Loucy (cell line): ENCODE results near the gene OPN1LW.

Experiments used
- EZH2phosphoT487 ChIP-seq: fragments of 200-600 bp; IDR thresholded peaks from 2 replicates; pipeline ENCODE4 v1.6.1; 2018; ENCODE audit warnings: antibody characterized with exemption, mild to moderate bottlenecking, moderate library complexity, borderline replicate concordance
- TF ChIP-seq, protein P1 (sequence below): fragments of 200-600 bp; sonication (generic); conservative IDR thresholded peaks from 2 replicates; pipeline ENCODE4 v1.5.1; 2014; ENCODE audit warnings: mild to moderate bottlenecking, antibody characterized with exemption, low read length

- TF ChIP-seq, protein P1, sequence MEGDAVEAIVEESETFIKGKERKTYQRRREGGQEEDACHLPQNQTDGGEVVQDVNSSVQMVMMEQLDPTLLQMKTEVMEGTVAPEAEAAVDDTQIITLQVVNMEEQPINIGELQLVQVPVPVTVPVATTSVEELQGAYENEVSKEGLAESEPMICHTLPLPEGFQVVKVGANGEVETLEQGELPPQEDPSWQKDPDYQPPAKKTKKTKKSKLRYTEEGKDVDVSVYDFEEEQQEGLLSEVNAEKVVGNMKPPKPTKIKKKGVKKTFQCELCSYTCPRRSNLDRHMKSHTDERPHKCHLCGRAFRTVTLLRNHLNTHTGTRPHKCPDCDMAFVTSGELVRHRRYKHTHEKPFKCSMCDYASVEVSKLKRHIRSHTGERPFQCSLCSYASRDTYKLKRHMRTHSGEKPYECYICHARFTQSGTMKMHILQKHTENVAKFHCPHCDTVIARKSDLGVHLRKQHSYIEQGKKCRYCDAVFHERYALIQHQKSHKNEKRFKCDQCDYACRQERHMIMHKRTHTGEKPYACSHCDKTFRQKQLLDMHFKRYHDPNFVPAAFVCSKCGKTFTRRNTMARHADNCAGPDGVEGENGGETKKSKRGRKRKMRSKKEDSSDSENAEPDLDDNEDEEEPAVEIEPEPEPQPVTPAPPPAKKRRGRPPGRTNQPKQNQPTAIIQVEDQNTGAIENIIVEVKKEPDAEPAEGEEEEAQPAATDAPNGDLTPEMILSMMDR: no peak
- TF ChIP-seq EZH2phosphoT487: no peak
These were observed 49.2 kb upstream of the OPN1LW start for GRCh38 chrX:154094833-154095232.
